Stimulated activated CD4-positive, alpha-beta T cell treated with anti-CD3 and anti-CD28 coated beads, Interleukin-12 subunit alpha, Interleukin-12 subunit beta, amount 100 ng/mL, for 4 hours (primary cell): ENCODE results near the gene ANTXR2.

ENCODE experiments used
- DNase-seq: peaks from one replicate; pipeline ENCODE4 v3.0.0-alpha.2; 2020

ANTXR2 gene

DNA sequence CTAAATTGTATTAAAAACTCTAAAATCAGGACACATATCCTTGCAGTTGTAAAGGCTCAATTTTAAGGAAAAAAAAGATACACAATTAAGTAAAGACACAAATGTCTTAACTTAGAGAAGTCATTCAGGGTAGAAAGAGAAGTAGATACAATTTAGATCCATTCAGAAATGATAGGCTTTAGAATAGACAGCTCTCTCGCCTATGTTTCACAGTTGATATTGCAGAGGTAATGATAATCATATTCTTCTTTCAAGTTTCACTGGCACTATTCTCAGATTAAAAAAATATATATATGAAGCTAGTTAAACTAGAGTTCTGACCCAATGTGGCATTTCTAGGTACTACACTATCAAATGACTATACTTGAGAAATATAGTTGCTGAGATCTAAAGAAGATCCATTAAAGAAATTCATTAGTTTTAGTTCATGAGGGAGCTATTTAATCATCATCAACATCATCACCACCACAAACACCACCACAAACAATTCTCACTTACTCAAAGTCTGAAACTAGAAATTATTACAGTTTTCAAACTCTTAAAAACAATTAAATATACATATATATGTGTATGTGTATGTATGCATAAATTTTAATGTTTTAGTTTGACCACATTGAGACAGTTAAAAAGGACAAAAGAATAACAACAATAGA, 93.1 kb downstream of the ANTXR2 start:
- no peak for DNase-seq

- no peak for DNase-seq
Measured at GRCh38 chr4:79977131-79977840, 95.7 kb downstream of the ANTXR2 start.

DNA sequence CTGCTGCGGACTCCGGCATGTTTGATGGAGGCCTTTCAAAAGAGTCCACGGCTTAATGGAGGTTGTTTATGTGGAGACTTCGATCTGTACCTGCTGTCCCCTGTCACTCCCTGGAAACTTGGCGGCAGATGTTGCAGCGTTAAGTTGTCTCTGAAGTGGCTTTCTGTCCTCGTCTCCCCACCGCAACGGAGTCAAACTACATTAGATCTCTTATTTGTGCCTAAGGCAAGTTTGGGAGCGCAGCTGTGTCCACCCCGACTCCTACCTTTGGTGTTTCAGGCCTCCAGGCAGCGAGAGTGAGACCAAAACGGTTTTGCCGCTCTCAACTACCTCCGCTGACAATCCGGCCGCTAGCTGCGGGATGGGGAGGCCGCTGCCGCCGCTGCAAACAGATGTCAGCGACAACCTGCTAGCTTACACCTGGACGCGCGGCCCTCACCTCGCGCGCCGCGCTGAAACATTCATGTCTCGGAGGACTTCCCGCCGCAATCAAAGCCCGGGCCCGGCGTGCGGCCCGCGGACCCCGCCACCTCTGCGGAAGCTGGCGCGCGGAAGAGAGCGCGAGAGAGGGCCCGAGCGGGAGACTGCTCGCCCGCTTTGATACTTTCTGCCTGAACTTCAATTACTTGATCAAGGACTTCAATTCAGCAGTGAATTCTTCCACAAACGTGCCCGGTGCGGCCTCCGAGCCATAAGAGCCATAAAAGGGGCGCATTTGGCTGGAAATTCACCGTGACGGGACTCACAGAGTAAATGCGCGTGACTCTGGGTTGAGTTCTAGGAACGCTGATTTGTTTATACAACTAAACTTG, 108.4 kb downstream of the ANTXR2 start:
- DNase-seq: no peak

GRCh38 chr4:79964020-79964399, 109.0 kb downstream of the ANTXR2 start:
- DNase-seq: no peak

GRCh38 chr4:79959652-79960051, 113.4 kb downstream of the ANTXR2 start:
- no peak for DNase-seq

DNA sequence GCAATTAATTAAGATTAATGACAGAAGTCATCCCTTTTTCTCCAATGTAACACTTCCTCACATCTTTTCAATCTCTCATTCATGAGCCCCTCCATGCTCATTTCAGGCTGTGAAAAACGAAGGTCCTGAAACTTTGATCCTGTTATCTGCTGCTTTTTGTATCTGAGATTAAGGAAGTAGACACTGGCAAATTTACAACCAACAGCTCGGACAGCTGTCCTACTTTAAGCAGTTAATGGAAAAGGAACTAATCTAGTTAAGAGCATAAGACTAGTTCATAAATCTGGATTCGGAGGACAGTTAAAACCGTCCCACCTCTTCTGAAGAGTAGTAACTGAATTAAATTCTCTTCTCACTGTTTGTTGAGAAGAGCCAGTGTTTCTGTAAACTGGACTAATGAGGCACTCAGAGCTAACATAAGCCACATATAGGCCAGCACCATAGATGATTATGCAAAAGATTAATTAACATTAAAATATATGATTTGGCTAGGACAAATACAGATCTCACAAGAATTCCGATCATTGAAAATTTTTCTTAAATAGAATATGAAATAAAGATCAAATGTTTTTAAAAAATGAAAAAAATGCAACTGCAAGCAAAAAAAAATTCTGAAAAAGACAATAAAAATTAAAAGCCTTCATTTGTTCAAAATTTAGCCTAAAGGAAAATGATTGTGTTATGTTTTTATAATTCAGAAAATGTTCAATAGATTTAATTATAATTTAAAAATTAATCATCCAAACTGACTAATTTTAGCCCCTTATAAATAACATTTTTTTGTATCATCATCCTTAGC, 114.4 kb downstream of the ANTXR2 start:
- no peak for DNase-seq

DNA sequence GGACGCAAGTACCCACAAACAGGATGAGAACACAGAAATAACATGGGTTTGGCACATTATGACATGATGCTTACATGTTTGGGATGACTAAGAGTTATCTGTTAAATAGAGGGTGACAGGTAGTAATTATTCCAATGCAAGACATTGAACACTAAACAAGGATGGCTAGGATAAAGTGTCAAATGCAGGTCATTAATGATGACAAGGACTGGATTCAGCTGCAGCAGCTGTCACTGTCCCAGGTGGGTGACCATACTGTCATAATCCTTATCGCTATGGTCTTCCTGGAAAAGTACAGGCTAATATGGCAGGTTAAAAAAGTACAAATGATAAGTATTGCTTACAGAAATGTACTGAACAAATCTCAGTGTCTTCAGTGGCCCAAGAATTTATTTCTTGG, 123.9 kb downstream of the ANTXR2 start:
- DNase-seq: no peak

DNA sequence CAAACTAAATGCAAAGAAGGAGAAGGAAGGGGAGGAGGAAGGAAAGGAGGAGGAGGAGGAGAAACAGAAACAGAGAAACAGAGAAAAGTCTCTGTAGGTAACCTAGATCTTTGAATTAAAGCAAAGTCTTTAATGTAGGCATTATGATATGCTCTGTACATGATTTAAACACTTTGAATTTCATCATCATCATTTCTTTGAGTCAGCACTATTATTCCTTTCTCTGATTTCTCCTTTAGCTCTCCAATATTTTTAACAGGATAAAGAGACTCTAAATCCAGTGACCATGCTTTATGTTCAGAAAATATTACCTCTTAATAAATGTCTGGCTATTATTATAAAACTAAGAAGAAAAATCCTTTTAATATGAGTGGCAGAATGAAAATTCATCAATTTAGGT, 124.3 kb downstream of the ANTXR2 start:
- DNase-seq: no peak

DNA sequence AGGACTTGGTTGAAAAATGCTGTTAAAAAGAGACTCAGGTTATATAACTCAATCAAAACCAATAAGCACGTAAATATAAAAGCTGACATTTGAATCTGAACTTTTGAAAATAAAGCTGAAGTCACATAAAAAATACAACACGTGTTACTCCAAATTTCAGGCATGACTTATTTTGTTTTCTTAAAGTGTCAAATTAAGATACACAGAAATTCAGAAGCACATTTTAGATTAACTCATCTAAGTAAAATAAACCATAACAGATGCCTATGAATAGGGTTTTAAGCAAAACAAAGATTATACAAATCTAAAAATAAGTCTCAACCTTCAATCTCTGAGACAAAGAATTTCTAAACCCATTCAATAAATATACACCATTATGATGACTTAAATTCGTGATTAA, 124.8 kb downstream of the ANTXR2 start:
- no peak for DNase-seq

GRCh38 chr4:79947386-79947785, 125.6 kb downstream of the ANTXR2 start:
- no peak for DNase-seq

DNA sequence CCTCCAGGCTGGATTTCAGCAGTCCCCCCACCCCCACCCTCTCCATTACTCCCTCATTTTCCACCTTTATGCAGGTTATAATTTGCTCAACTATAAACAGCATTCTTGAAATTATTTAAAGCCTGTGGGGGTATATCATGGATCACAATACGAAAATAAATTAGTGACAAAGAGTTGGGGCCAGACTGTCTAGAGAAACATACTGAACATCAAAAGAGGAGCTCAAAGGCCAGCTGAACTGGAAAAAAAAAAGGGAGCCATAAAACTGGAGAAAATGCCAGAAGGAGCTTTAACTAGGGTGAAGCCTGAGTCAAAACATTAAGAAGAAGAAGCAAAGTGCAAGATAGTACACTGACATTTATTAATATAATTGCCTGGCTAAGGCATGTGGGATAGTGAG, 137.8 kb downstream of the ANTXR2 start:
- no peak for DNase-seq

GRCh38 chr4:79934660-79935059, 138.4 kb downstream of the ANTXR2 start:
- no peak for DNase-seq

GRCh38 chr4:79927931-79928330, 145.1 kb downstream of the ANTXR2 start:
- no peak for DNase-seq

- no peak for DNase-seq
Measured at GRCh38 chr4:79923281-79923680, 149.7 kb downstream of the ANTXR2 start.

DNA sequence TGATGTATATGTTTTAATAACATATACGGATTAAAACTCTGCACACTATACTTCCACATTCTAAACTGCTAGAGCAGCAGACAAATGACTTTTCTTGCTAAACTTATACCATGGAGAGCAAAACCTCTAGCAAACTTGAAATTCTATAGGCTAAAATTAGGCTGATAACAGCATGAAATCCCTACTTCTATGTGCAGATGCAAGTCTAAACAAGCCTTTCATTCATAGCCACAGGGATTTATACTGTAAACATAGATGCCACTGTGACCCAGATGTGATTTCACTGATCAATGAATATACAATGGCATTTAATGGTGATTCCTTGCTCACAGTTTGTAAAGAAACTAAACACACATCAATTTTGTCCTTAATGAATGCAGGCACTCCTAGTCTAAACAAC, 151.0 kb downstream of the ANTXR2 start:
- no peak for DNase-seq

DNA sequence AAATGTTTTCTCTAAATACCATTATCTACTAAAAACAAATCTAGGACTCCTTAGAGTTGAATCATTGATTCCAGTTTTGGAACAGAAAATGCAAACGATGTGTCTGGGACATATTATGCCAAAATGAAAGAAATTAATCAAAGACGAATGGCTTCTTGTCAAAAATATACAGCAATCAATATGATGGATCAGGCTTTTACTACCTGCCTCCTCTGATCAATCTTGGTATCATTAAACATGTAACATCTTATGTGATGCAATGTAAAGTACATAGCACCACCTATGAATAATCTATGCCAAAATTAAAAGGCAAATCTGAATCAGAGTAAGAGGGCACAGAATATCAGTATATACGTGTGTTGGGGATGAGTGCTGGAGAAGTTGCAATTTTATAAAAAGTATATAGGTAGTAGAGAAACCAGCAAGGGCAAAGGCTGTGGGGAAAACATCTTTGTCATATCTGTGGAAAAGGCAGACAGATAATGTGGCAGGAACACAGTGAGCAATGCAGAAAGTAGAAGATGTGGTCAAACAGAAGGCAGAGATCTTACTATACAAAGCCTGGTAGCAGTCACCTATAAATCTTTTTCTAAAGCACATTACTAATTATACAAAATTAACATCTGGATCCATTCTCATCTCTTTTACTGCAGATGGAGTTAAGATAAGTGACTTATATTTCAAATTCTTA, 152.7 kb downstream of the ANTXR2 start:
- DNase-seq: no peak

- no peak for DNase-seq
Measured at GRCh38 chr4:79918292-79918691, 154.7 kb downstream of the ANTXR2 start.

DNA sequence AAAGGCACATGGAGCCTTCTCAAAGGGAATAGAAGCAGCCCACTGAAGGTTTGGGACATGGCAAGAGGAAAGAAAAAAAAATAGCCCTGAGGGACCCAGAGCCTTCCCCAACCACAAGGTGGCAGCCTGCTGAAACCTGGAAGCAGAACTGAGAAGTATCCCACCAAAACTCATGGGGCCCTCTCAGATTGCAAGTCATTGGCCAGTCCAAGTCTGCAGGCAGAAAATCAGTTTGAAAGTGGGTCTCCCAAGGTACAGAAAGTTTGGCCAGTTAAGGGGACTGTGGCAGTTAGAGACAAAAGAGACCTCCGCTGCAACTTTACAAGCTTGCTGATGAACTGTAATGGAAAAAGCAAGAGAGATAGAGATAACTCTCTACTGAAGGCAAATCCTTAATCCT, 155.8 kb downstream of the ANTXR2 start:
- peak; percentile 37 for DNase-seq

- DNase-seq: no peak
Measured at GRCh38 chr4:79915246-79915645, 157.8 kb downstream of the ANTXR2 start.

GRCh38 chr4:79913581-79913980, 159.4 kb downstream of the ANTXR2 start:
- DNase-seq: no peak

DNA sequence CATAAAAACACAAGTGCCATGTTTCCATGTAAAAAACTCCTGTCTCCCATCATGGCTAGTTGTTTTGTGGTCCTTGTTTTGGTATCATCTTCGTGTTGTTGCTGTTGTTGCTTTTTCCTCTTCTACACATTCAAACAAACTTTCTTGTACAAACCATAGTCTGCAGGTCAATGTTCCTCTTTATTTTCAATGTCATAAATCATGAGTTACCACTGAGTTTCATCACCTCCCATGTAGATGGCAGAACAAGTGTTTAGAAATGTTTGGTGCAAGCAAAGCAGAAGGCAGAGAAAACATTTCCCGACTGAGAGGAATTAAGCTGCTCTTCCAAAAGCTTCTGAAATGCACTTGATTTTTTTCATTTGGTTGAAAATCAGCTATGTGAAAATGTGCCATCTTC, 166.0 kb downstream of the ANTXR2 start:
- DNase-seq: no peak

- no peak for DNase-seq
Measured at GRCh38 chr4:79906303-79906702, 166.7 kb downstream of the ANTXR2 start.

- DNase-seq: no peak
Measured at GRCh38 chr4:79905212-79905611, 167.8 kb downstream of the ANTXR2 start.
